ENCODE results near the gene HNRNPA2B1.

Gene HNRNPA2B1

DNA sequence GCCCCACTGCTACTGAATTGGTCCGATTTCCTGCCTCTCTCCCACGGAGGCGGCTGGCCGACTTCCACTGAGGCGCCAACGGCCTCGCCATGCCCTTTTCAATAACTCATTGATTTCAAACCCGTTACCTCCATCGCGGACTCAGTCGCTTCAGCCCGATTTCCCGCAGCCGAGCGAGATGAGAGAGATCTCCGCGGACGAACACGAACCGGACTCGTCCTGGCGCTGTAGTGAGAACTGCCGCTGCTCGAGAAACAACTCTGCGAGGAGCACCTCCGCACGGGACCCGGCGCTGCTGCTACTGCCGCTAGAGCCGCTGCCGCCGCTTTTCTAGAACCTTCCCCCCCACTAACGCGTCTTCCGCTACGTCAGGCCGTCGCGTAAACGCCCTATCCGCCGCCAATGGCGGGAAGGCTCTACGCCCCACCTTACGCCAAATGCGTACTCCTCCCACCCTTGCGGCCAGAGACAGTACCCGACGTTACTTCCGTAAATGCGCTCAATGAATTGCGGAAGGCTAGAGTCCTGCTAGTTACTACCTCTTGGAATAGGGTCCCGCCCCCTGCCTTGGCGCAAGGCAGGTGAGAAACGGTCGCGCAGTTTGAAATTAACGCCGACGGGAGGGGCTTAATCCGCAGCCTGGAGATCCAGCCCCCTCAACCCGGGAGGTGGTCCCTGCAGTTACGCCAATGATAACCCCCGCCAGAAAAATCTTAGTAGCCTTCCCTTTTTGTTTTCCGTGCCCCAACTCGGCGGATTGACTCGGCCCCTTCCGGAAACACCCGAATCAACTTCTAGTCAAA, at the start of gene HNRNPA2B1:
HNRNPA2B1 (minus strand) TSS at position 303 of the 803 bp plus-strand sequence; CDS start at position 134, 169 bp downstream.
- peak; percentile 95 to 97 for DNase-seq (ENCODE audit: low spot score in 2 of 2)

GRCh38 chr7:26250239-26250638, 49.7 kb upstream of the HNRNPA2B1 start:
- no peak for DNase-seq (ENCODE audit: low spot score in 2 of 2)
- Histone ChIP-seq H3K36me3 (replicated peaks) (no peaks in the 10 kb centered on the region), H3K4me3 (no peak overlapping the region), H3K4me1 (no peaks in the 10 kb centered on the region), H3K9me3 (no peaks in the 10 kb centered on the region), H3K27me3 (ENCODE audit: low read depth) (0 out of 2 replicates have a peak, but pooled peaks cover 2% of the 10 kb centered on the region)
- in situ Hi-C loops (cut with MboI; ENCODE audit: low sequenced_read_pairs), result no loop called here

More for the DNA sequence above, at the start of gene HNRNPA2B1:
- Histone ChIP-seq H3K4me3 (peak within 1 kb of the TSS; percentile 99), H3K9me3 (no peaks in the 10 kb centered on the region), H3K4me1 (peaks cover 28% of the 10 kb centered on the region), H3K36me3 (replicated peaks) (peaks cover 68% of the 10 kb centered on the region), H3K27me3 (ENCODE audit: low read depth) (no peaks in the 10 kb centered on the region)
- in situ Hi-C loops (cut with MboI; ENCODE audit: low sequenced_read_pairs), result loop anchor here (25.0 kb wide), 1 partner anchor 962 kb away; the partner anchor contains the start of genes HOXA10, HOXA3, HOXA7 and HOXA9

DNA sequence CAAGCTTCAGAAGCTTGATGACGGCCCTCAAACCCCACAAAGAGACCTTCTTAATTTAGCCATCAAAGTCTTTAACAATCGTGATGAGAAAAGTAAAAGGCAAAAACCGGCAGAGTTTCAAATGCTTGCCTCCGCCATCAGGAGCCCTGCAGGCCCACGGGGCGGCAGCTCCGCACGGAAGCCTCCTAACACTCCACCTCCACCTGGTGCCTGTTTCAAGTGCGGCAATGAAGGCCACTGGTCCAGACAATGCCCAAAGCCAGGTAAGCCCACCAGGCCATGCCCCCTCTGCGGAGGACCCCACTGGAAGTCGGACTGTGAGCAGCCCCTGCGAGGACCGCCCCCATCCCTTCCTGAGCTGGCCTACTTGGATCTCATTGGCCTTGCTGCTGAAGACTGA, 44.6 kb upstream of the HNRNPA2B1 start:
- H3K27me3 ChIP-seq (ENCODE audit: low read depth), result no peaks in the 10 kb centered on the region
- no peak for DNase-seq (ENCODE audit: low spot score in 2 of 2)
- H3K4me1 ChIP-seq, result no peaks in the 10 kb centered on the region
- no peaks in the 10 kb centered on the region for H3K9me3 ChIP-seq
- H3K36me3 ChIP-seq (replicated peaks), result no peaks in the 10 kb centered on the region
- no peak overlapping the region for H3K4me3 ChIP-seq
- in situ Hi-C loops (cut with MboI; ENCODE audit: low sequenced_read_pairs), result no loop called here

- H3K4me1 ChIP-seq, result no peaks in the 10 kb centered on the region
Observed at GRCh38 chr7:26238032-26238431, 37.5 kb upstream of the HNRNPA2B1 start.

GRCh38 chr7:26237035-26237807, 36.7 kb upstream of the HNRNPA2B1 start:
- H3K36me3 ChIP-seq (replicated peaks), result no peaks in the 10 kb centered on the region
- in situ Hi-C loops (cut with MboI; ENCODE audit: low sequenced_read_pairs), result no loop called here
- H3K4me1 ChIP-seq, result no peaks in the 10 kb centered on the region
- no peaks in the 10 kb centered on the region for H3K9me3 ChIP-seq
- H3K27me3 ChIP-seq (ENCODE audit: low read depth), result no peaks in the 10 kb centered on the region
- H3K4me3 ChIP-seq, result no peak overlapping the region
- no peak for DNase-seq (ENCODE audit: low spot score in 2 of 2)

More at GRCh38 chr7:26238032-26238431, 37.5 kb upstream of the HNRNPA2B1 start:
- in situ Hi-C loops (cut with MboI; ENCODE audit: low sequenced_read_pairs), result no loop called here
- Histone ChIP-seq H3K36me3 (replicated peaks) (no peaks in the 10 kb centered on the region), H3K9me3 (no peaks in the 10 kb centered on the region), H3K4me3 (no peak overlapping the region), H3K27me3 (ENCODE audit: low read depth) (no peaks in the 10 kb centered on the region)
- DNase-seq (ENCODE audit: low spot score in 2 of 2), result no peak

DNA sequence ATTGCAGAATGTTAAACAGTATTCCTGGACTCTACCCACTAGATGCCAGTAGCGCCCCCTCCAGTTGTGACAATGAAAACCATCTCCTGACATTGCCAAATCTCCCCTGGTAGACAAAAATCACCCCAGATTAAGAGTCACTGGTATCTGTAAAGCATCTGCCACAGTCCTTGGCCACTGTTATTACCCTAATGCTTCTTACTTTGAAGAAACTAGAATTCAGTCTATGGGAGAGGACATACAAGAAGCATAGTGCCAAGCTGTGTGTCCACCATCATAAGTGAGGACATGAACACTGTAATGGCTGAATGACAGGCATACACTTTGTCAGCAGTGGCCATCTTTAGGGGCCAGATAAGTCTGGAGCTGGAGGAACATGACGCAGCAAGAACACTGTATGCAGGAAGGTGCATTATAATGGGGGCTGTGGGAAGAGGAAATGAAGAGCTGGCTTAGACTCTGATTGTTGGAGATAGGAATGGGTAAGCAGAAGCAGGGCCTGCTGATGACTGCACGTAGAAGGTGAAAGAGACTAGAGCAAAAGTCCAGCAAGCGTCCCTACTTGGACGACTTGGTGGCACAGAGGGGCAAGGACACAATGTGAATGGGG, 33.5 kb upstream of the HNRNPA2B1 start:
- H3K4me3 ChIP-seq, result no peak overlapping the region
- in situ Hi-C loops (cut with MboI; ENCODE audit: low sequenced_read_pairs), result no loop called here

GRCh38 chr7:26227987-26228386, 27.4 kb upstream of the HNRNPA2B1 start:
- in situ Hi-C loops (cut with MboI; ENCODE audit: low sequenced_read_pairs), result no loop called here
- no peaks in the 10 kb centered on the region for H3K27me3 ChIP-seq (ENCODE audit: low read depth)
- no peak overlapping the region for H3K4me3 ChIP-seq
- no peaks in the 10 kb centered on the region for H3K9me3 ChIP-seq
- no peaks in the 10 kb centered on the region for H3K4me1 ChIP-seq
- DNase-seq (ENCODE audit: low spot score in 2 of 2), result no peak
- no peaks in the 10 kb centered on the region for H3K36me3 ChIP-seq (replicated peaks)

More for the DNA sequence above, 33.5 kb upstream of the HNRNPA2B1 start:
- no peak for DNase-seq (ENCODE audit: low spot score in 2 of 2)
- H3K36me3 ChIP-seq (replicated peaks), result no peaks in the 10 kb centered on the region
- H3K4me1 ChIP-seq, result no peaks in the 10 kb centered on the region
- H3K9me3 ChIP-seq, result no peaks in the 10 kb centered on the region
- H3K27me3 ChIP-seq (ENCODE audit: low read depth), result no peaks in the 10 kb centered on the region

GRCh38 chr7:26224359-26224758, 23.8 kb upstream of the HNRNPA2B1 start:
- DNase-seq (ENCODE audit: low spot score in 2 of 2), result no peak
- in situ Hi-C loops (cut with MboI; ENCODE audit: low sequenced_read_pairs), result loop anchor here (25.0 kb wide), 1 partner anchor 938 kb away; the partner anchor contains the start of genes HOXA10, HOXA3, HOXA7 and HOXA9
- Histone ChIP-seq H3K9me3 (no peaks in the 10 kb centered on the region), H3K4me3 (no peak overlapping the region), H3K36me3 (replicated peaks) (no peaks in the 10 kb centered on the region), H3K4me1 (no peaks in the 10 kb centered on the region), H3K27me3 (ENCODE audit: low read depth) (no peaks in the 10 kb centered on the region)

GRCh38 chr7:26216049-26216448, 15.5 kb upstream of the HNRNPA2B1 start:
- H3K4me3 ChIP-seq, result no peak overlapping the region
- H3K9me3 ChIP-seq, result no peaks in the 10 kb centered on the region
- no peaks in the 10 kb centered on the region for H3K27me3 ChIP-seq (ENCODE audit: low read depth)
- H3K36me3 ChIP-seq (replicated peaks), result peaks cover 22% of the 10 kb centered on the region
- no peak for DNase-seq (ENCODE audit: low spot score in 2 of 2)
- in situ Hi-C loops (cut with MboI; ENCODE audit: low sequenced_read_pairs), result loop anchor here (25.0 kb wide), 1 partner anchor 946 kb away; the partner anchor contains the start of genes HOXA10, HOXA3, HOXA7 and HOXA9
- peaks cover 6% of the 10 kb centered on the region for H3K4me1 ChIP-seq

DNA sequence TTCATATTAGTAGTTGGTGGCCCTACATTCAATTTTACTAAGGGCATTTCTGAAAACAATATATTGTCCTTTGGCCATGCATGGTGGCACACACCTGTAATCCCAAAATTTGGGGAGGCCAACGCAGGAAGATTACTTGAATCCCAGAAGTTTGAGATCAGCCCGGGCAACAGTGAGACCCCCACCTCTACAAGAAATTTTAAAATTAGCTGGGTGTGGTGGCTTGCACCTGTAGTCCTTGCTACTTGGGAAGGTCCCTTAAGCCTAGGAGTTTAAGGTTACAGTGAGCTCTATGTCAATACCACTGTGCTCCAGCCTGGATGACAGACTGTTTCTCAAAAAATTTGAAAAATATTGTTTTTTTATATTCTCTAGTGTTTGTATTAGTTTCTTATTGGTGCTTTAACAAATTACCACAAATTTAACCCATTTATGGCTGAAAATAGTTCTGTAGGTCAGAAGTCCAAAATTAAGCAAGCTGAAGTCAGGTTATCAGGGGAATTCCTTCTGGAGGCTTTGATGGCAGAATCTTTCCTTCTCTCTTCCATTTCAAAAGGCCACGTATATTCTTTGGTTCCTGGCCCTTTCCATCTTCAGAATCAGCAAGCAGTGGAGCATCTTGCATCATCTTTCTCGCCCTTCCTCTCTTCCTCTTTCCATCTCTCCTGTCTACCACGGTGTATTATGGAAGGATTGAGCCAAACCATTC, 13.4 kb upstream of the HNRNPA2B1 start:
- no peak for DNase-seq (ENCODE audit: low spot score in 2 of 2)
- Histone ChIP-seq H3K4me3 (no peak overlapping the region), H3K36me3 (replicated peaks) (peaks cover 43% of the 10 kb centered on the region), H3K27me3 (ENCODE audit: low read depth) (no peaks in the 10 kb centered on the region), H3K4me1 (peaks cover 6% of the 10 kb centered on the region), H3K9me3 (no peaks in the 10 kb centered on the region)
- in situ Hi-C loops (cut with MboI; ENCODE audit: low sequenced_read_pairs), result loop anchor here (25.0 kb wide), 1 partner anchor 948 kb away; the partner anchor contains the start of genes HOXA10, HOXA3, HOXA7 and HOXA9

- no peak for DNase-seq (ENCODE audit: low spot score in 2 of 2)
Observed at GRCh38 chr7:26212921-26213718, 12.6 kb upstream of the HNRNPA2B1 start.

GRCh38 chr7:26208040-26208439, 7.5 kb upstream of the HNRNPA2B1 start:
- in situ Hi-C loops (cut with MboI; ENCODE audit: low sequenced_read_pairs), result loop anchor here (25.0 kb wide), 1 partner anchor 954 kb away; the partner anchor contains the start of genes HOXA10, HOXA3, HOXA7 and HOXA9
- Histone ChIP-seq H3K4me1 (peaks cover 21% of the 10 kb centered on the region), H3K36me3 (replicated peaks) (peaks cover 92% of the 10 kb centered on the region), H3K9me3 (no peaks in the 10 kb centered on the region), H3K4me3 (no peak overlapping the region), H3K27me3 (ENCODE audit: low read depth) (no peaks in the 10 kb centered on the region)
- DNase-seq (ENCODE audit: low spot score in 2 of 2), result no peak

More at GRCh38 chr7:26212921-26213718, 12.6 kb upstream of the HNRNPA2B1 start:
- H3K4me3 ChIP-seq, result no peak overlapping the region
- in situ Hi-C loops (cut with MboI; ENCODE audit: low sequenced_read_pairs), result loop anchor here (25.0 kb wide), 1 partner anchor 949 kb away; the partner anchor contains the start of genes HOXA10, HOXA3, HOXA7 and HOXA9
- H3K9me3 ChIP-seq, result no peaks in the 10 kb centered on the region
- peaks cover 6% of the 10 kb centered on the region for H3K4me1 ChIP-seq
- H3K36me3 ChIP-seq (replicated peaks), result peaks cover 50% of the 10 kb centered on the region
- H3K27me3 ChIP-seq (ENCODE audit: low read depth), result no peaks in the 10 kb centered on the region

Data from HAP-1 (cell line).